OCI-LY3 (cell line): Measurements from ENCODE around the gene CADPS.

Experiments
- CTCF ChIP-seq: fragments of 200-600, 300-600 bp; sonication (generic); IDR thresholded peaks from 2 replicates; pipeline ENCODE4 v1.5.1; 2014; ENCODE audit warnings: antibody characterized with exemption, low read length, low read depth
- EZH2phosphoT487 ChIP-seq: fragments of 200-600 bp; shearing (Covaris generic); IDR thresholded peaks from 2 replicates; pipeline ENCODE4 v1.6.1; 2018; ENCODE audit warnings: antibody characterized with exemption, mixed run types, low read depth

GRCh38 chr3:62638316-62638715 lies 236.9 kb downstream of the CADPS start:
- TF ChIP-seq CTCF (no peak), EZH2phosphoT487 (no peak)
